Measurements from ENCODE around the gene ICAM2.

ICAM2 gene

GRCh38 chr17:63995626-63996025, 24.8 kb downstream of the ICAM2 start:
- no peaks in the 10 kb centered on the region for H3K79me2 ChIP-seq (ENCODE audit: insufficient read depth, low read length)
- no peak overlapping the region for H3K4me3 ChIP-seq (ENCODE audit: insufficient read depth, low read length, poor library complexity, severe bottlenecking)
- H3K27me3 ChIP-seq (ENCODE audit: low read length) = no peaks in the 10 kb centered on the region
- TF ChIP-seq CTCF (IDR thresholded peaks at IDR 0.05; ENCODE audit: insufficient read depth, low read length, poor library complexity, severe bottlenecking) (no peak), EZH2phosphoT487 (conservative IDR thresholded peaks at IDR 0.05; ENCODE audit: low read length) (no peak)
- no peaks in the 10 kb centered on the region for H3K9me3 ChIP-seq (ENCODE audit: insufficient read depth, low read length)
- no peak overlapping the region for H2AFZ ChIP-seq (ENCODE audit: low read depth, low read length, severe bottlenecking)
- no peaks in the 10 kb centered on the region for H4K20me1 ChIP-seq (ENCODE audit: low read depth, low read length)
- H3K4me2 ChIP-seq (ENCODE audit: low read depth, low read length, poor library complexity, severe bottlenecking) = no peak overlapping the region
- no peaks in the 10 kb centered on the region for H3K36me3 ChIP-seq (ENCODE audit: low read length)
- H3K27ac ChIP-seq (ENCODE audit: low read depth, low read length) = no peak overlapping the region
- H3F3A ChIP-seq (ENCODE audit: insufficient read depth) = no peaks in the 10 kb centered on the region
- H3K9me2 ChIP-seq (replicated peaks; ENCODE audit: insufficient read depth, low read length) = no peaks in the 10 kb centered on the region
- H3K9ac ChIP-seq (ENCODE audit: low read length) = no peak overlapping the region

- H3K4me3 ChIP-seq (ENCODE audit: insufficient read depth, low read length, poor library complexity, severe bottlenecking) = no peak overlapping the region
- H3K4me2 ChIP-seq (ENCODE audit: low read depth, low read length, poor library complexity, severe bottlenecking) = no peak overlapping the region
- TF ChIP-seq EZH2phosphoT487 (conservative IDR thresholded peaks at IDR 0.05; ENCODE audit: low read length) (no peak), CTCF (IDR thresholded peaks at IDR 0.05; ENCODE audit: insufficient read depth, low read length, poor library complexity, severe bottlenecking) (no peak)
- no peak overlapping the region for H2AFZ ChIP-seq (ENCODE audit: low read depth, low read length, severe bottlenecking)
- H3K36me3 ChIP-seq (ENCODE audit: low read length) = no peaks in the 10 kb centered on the region
- no peak overlapping the region for H3K27ac ChIP-seq (ENCODE audit: low read depth, low read length)
- H3K79me2 ChIP-seq (ENCODE audit: insufficient read depth, low read length) = no peaks in the 10 kb centered on the region
- H3F3A ChIP-seq (ENCODE audit: insufficient read depth) = no peaks in the 10 kb centered on the region
- no peaks in the 10 kb centered on the region for H3K9me2 ChIP-seq (replicated peaks; ENCODE audit: insufficient read depth, low read length)
- H3K9ac ChIP-seq (ENCODE audit: low read length) = no peak overlapping the region
- H3K27me3 ChIP-seq (ENCODE audit: low read length) = no peaks in the 10 kb centered on the region
- no peaks in the 10 kb centered on the region for H4K20me1 ChIP-seq (ENCODE audit: low read depth, low read length)
- no peaks in the 10 kb centered on the region for H3K9me3 ChIP-seq (ENCODE audit: insufficient read depth, low read length)
Observed at GRCh38 chr17:63993368-63993985, 27.0 kb downstream of the ICAM2 start.

GRCh38 chr17:63991611-63992010, 28.8 kb downstream of the ICAM2 start:
- no peaks in the 10 kb centered on the region for H3K9me2 ChIP-seq (replicated peaks; ENCODE audit: insufficient read depth, low read length)
- no peaks in the 10 kb centered on the region for H3K36me3 ChIP-seq (ENCODE audit: low read length)
- no peak overlapping the region for H3K27ac ChIP-seq (ENCODE audit: low read depth, low read length)
- no peak overlapping the region for H2AFZ ChIP-seq (ENCODE audit: low read depth, low read length, severe bottlenecking)
- no peaks in the 10 kb centered on the region for H3K27me3 ChIP-seq (ENCODE audit: low read length)
- no peak for TF ChIP-seq CTCF (IDR thresholded peaks at IDR 0.05; ENCODE audit: insufficient read depth, low read length, poor library complexity, severe bottlenecking)
- no peak for TF ChIP-seq EZH2phosphoT487 (conservative IDR thresholded peaks at IDR 0.05; ENCODE audit: low read length)
- no peak overlapping the region for H3K4me3 ChIP-seq (ENCODE audit: insufficient read depth, low read length, poor library complexity, severe bottlenecking)
- no peaks in the 10 kb centered on the region for H3K79me2 ChIP-seq (ENCODE audit: insufficient read depth, low read length)
- H3K9me3 ChIP-seq (ENCODE audit: insufficient read depth, low read length) = no peaks in the 10 kb centered on the region
- no peaks in the 10 kb centered on the region for H4K20me1 ChIP-seq (ENCODE audit: low read depth, low read length)
- H3F3A ChIP-seq (ENCODE audit: insufficient read depth) = no peaks in the 10 kb centered on the region
- no peak overlapping the region for H3K9ac ChIP-seq (ENCODE audit: low read length)
- no peak overlapping the region for H3K4me2 ChIP-seq (ENCODE audit: low read depth, low read length, poor library complexity, severe bottlenecking)
